H1 (cell line): Measurements from ENCODE around the gene SH3D19.

ENCODE experiments used
- CHD2 ChIP-seq: IDR thresholded peaks from 2 replicates; pipeline ENCODE4 v1.6.1; 2012; ENCODE audit warnings: low read length, improper control_type of control experiment
- CREB1 ChIP-seq: IDR thresholded peaks from 2 replicates; pipeline ENCODE4 v1.6.1; 2012; ENCODE audit warnings: inconsistent platforms
- EP300 ChIP-seq, 2 experiments: IDR thresholded peaks; 1 replicate in 1 of 2; 2 replicates in 1 of 2; pipeline ENCODE4 v1.6.1; 2011 to 2012; ENCODE audit warnings: low read depth in 2 of 2, low read length in 2 of 2, mild to moderate bottlenecking in 2 of 2, borderline replicate concordance in 1 of 2, inconsistent platforms in 1 of 2, moderate library complexity in 1 of 2
- FOSL1 ChIP-seq: IDR thresholded peaks from 2 replicates; pipeline ENCODE4 v1.6.1; 2011; ENCODE audit warnings: mild to moderate bottlenecking, low read depth, low read length, moderate library complexity; ENCODE audit not compliant: insufficient read depth
- POLR2A ChIP-seq, 2 experiments: IDR thresholded peaks; 1 replicate in 1 of 2; 2 replicates in 1 of 2; pipeline ENCODE4 v1.6.1; 2011; ENCODE audit warnings: low read depth in 2 of 2, low read length in 2 of 2, mild to moderate bottlenecking in 2 of 2; ENCODE audit errors: control extremely low read depth in 1 of 2
- RAD21 ChIP-seq, 2 experiments: IDR thresholded peaks in 1 of 2; conservative IDR thresholded peaks in 1 of 2; 2 replicates each; pipeline ENCODE4 v1.6.1; 2011; ENCODE audit warnings: low read depth in 2 of 2, low read length in 2 of 2, improper control_type of control experiment in 1 of 2, inconsistent platforms in 1 of 2, mild to moderate bottlenecking in 1 of 2, moderate library complexity in 1 of 2
- RFX5 ChIP-seq: IDR thresholded peaks from 2 replicates; pipeline ENCODE4 v1.6.1; 2011; ENCODE audit warnings: low read depth, low read length, improper control_type of control experiment, borderline replicate concordance
- RNF2 ChIP-seq: fragments of 200-900, 300-1000 bp; sonication (generic); IDR thresholded peaks from 2 replicates; pipeline ENCODE4 v1.7.1; 2016; ENCODE audit warnings: borderline replicate concordance, low read depth, mild to moderate bottlenecking, antibody characterized with exemption, low read length; ENCODE audit not compliant: poor library complexity, severe bottlenecking; ENCODE audit errors: missing control alignments
- SIN3A ChIP-seq, 2 experiments: IDR thresholded peaks in 1 of 2; conservative IDR thresholded peaks in 1 of 2; 2 replicates each; pipeline ENCODE4 v1.6.1; 2011 to 2012; ENCODE audit warnings: low read length in 2 of 2, improper control_type of control experiment in 1 of 2, low read depth in 1 of 2, mild to moderate bottlenecking in 1 of 2
- SUZ12 ChIP-seq: fragments of 200-600 bp; sonication (generic); IDR thresholded peaks from 2 replicates; pipeline ENCODE4 v1.6.1; 2012; ENCODE audit warnings: mild to moderate bottlenecking, inconsistent platforms, low read length, moderate library complexity, mixed read lengths
- TCF12 ChIP-seq: IDR thresholded peaks from 2 replicates; pipeline ENCODE4 v1.6.1; 2011; ENCODE audit warnings: low read depth, mild to moderate bottlenecking, low read length
- TF ChIP-seq, protein P1 (sequence below), 3 experiments: IDR thresholded peaks; 1 replicate in 2 of 3; 2 replicates in 1 of 3; pipeline versions ENCODE4 v1.5.1 to v1.6.1; 2011; ENCODE audit warnings: low read length in 3 of 3, mild to moderate bottlenecking in 3 of 3, inconsistent platforms in 2 of 3, low read depth in 1 of 3, moderate library complexity in 1 of 3; ENCODE audit not compliant: insufficient read depth in 1 of 3; ENCODE audit errors: control extremely low read depth in 1 of 3
- TF ChIP-seq, protein P2 (sequence below): IDR thresholded peaks from 2 replicates; pipeline ENCODE4 v1.6.1; 2012; ENCODE audit warnings: inconsistent platforms
- TF ChIP-seq, protein P3 (sequence below): IDR thresholded peaks from 2 replicates; pipeline ENCODE4 v1.6.1; 2011; ENCODE audit warnings: low read length, improper control_type of control experiment

DNA sequence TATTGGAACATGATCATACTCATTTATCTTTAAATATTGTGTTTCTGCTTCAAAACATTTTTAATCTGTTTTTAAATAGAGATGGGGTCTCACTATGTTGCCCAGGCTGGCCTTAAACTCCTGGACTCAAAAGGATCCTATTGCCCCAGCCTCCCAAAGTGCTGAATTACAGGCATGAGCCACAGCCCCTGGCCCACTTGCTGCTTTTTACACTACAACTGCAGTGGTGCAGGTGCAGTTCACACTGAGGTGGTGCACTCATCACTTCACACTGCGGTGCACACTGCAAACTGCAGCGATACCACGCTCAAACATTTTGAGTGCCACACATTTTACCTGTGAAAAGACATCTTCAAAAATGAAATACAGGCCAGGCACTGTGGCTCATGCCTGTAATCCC is 215.2 kb downstream of the SH3D19 start:
- TF ChIP-seq, protein P1, sequence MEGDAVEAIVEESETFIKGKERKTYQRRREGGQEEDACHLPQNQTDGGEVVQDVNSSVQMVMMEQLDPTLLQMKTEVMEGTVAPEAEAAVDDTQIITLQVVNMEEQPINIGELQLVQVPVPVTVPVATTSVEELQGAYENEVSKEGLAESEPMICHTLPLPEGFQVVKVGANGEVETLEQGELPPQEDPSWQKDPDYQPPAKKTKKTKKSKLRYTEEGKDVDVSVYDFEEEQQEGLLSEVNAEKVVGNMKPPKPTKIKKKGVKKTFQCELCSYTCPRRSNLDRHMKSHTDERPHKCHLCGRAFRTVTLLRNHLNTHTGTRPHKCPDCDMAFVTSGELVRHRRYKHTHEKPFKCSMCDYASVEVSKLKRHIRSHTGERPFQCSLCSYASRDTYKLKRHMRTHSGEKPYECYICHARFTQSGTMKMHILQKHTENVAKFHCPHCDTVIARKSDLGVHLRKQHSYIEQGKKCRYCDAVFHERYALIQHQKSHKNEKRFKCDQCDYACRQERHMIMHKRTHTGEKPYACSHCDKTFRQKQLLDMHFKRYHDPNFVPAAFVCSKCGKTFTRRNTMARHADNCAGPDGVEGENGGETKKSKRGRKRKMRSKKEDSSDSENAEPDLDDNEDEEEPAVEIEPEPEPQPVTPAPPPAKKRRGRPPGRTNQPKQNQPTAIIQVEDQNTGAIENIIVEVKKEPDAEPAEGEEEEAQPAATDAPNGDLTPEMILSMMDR (IDR thresholded peaks at IDR 0.05; ENCODE audit: control extremely low read depth in 1 of 3, insufficient read depth in 1 of 3, low read depth in 1 of 3, low read length in 3 of 3), result no peak
- TF ChIP-seq SUZ12, result no peak
- TF ChIP-seq POLR2A (IDR thresholded peaks at IDR 0.05; ENCODE audit: control extremely low read depth in 1 of 2, low read depth in 2 of 2, low read length in 2 of 2), result no peak
- no peak for TF ChIP-seq RAD21 (IDR thresholded peaks at IDR 0.05 in 1 of 2, conservative IDR thresholded peaks at IDR 0.05 in 1 of 2; ENCODE audit: low read depth in 2 of 2, low read length in 2 of 2)
- TF ChIP-seq, protein P2, sequence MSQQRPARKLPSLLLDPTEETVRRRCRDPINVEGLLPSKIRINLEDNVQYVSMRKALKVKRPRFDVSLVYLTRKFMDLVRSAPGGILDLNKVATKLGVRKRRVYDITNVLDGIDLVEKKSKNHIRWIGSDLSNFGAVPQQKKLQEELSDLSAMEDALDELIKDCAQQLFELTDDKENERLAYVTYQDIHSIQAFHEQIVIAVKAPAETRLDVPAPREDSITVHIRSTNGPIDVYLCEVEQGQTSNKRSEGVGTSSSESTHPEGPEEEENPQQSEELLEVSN, result no peak
- TF ChIP-seq CHD2, result no peak
- no peak for TF ChIP-seq SIN3A (conservative IDR thresholded peaks at IDR 0.05 in 1 of 2, IDR thresholded peaks at IDR 0.05 in 1 of 2; ENCODE audit: low read depth in 1 of 2, low read length in 2 of 2)
- no peak for TF ChIP-seq RNF2
- no peak for TF ChIP-seq TCF12
- TF ChIP-seq CREB1, result no peak
- no peak for TF ChIP-seq FOSL1
- TF ChIP-seq RFX5, result no peak
- TF ChIP-seq, protein P3, sequence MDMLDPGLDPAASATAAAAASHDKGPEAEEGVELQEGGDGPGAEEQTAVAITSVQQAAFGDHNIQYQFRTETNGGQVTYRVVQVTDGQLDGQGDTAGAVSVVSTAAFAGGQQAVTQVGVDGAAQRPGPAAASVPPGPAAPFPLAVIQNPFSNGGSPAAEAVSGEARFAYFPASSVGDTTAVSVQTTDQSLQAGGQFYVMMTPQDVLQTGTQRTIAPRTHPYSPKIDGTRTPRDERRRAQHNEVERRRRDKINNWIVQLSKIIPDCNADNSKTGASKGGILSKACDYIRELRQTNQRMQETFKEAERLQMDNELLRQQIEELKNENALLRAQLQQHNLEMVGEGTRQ, result no peak
- no peak for TF ChIP-seq EP300 (IDR thresholded peaks at IDR 0.05; ENCODE audit: borderline replicate concordance in 1 of 2, low read depth in 2 of 2, low read length in 2 of 2)
